Gastroesophageal sphincter (tissue), 3 donors: ENCODE results near the gene RALGPS1.

Experiments used
- POLR2AphosphoS5 ChIP-seq: sonication (generic); formaldehyde crosslinking; IDR thresholded peaks from one replicate; pipeline ENCODE4 v1.6.1; 2017; ENCODE audit warnings: antibody characterized with exemption
- TF ChIP-seq, protein P1 (sequence below), 4 experiments: fragments of 200-600 bp in 2 of 4; fragments of 450-650 bp in 2 of 4; sonication (generic) in 1 of 4; IDR thresholded peaks; one replicate each; pipeline ENCODE4 v1.5.1; 2017 to 2019; ENCODE audit warnings: antibody characterized with exemption in 4 of 4, mild to moderate bottlenecking in 2 of 4, moderate library complexity in 2 of 4

DNA sequence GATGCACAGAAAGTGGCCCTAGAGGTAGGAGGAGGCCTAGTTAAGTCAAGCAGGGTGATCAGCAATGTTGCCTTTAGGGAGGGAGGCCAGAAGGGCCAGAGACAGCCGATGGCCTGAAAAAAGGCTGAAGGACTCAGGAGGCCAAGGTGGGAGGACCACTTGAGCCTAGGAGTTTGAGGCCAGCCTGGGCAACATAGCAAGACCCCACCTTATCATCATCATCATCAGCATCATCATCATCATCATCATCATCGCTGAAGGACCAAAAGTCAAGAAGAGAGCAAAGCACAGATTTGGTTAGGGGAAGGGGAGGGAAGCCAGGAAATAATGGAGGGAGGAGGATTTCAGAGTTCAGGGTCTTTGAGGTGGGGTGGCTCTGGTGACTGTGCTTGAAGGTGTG lies 74.3 kb downstream of the RALGPS1 start:
- no peak for TF ChIP-seq POLR2AphosphoS5
- TF ChIP-seq, protein P1, sequence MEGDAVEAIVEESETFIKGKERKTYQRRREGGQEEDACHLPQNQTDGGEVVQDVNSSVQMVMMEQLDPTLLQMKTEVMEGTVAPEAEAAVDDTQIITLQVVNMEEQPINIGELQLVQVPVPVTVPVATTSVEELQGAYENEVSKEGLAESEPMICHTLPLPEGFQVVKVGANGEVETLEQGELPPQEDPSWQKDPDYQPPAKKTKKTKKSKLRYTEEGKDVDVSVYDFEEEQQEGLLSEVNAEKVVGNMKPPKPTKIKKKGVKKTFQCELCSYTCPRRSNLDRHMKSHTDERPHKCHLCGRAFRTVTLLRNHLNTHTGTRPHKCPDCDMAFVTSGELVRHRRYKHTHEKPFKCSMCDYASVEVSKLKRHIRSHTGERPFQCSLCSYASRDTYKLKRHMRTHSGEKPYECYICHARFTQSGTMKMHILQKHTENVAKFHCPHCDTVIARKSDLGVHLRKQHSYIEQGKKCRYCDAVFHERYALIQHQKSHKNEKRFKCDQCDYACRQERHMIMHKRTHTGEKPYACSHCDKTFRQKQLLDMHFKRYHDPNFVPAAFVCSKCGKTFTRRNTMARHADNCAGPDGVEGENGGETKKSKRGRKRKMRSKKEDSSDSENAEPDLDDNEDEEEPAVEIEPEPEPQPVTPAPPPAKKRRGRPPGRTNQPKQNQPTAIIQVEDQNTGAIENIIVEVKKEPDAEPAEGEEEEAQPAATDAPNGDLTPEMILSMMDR (IDR thresholded peaks at IDR 0.05): no peak
